ENCODE measurements around the gene NEK11. TPM values are rescaled to one million over a fixed set of nuclear protein-coding genes. Genes with fewer than 3 reads are reported as not detected.

Gene NEK11
- total RNA-seq, 1 donor = 10.4 TPM

GRCh38 chr3:131381445-131382291 lies 355.0 kb downstream of the NEK11 start, which contains the start of gene NUDT16:
TSS of gene NUDT16 (plus strand) at chr3:131381774. CDS start at chr3:131381805, 31 bp downstream.
- DNase-seq (ENCODE audit: low read depth) = peak; percentile 99
- H3K4me3 ChIP-seq (ENCODE audit: low read depth, low read length) = peak within 1 kb of the TSS; percentile 94
- TF ChIP-seq, protein P1, sequence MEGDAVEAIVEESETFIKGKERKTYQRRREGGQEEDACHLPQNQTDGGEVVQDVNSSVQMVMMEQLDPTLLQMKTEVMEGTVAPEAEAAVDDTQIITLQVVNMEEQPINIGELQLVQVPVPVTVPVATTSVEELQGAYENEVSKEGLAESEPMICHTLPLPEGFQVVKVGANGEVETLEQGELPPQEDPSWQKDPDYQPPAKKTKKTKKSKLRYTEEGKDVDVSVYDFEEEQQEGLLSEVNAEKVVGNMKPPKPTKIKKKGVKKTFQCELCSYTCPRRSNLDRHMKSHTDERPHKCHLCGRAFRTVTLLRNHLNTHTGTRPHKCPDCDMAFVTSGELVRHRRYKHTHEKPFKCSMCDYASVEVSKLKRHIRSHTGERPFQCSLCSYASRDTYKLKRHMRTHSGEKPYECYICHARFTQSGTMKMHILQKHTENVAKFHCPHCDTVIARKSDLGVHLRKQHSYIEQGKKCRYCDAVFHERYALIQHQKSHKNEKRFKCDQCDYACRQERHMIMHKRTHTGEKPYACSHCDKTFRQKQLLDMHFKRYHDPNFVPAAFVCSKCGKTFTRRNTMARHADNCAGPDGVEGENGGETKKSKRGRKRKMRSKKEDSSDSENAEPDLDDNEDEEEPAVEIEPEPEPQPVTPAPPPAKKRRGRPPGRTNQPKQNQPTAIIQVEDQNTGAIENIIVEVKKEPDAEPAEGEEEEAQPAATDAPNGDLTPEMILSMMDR (IDR thresholded peaks at IDR 0.05; ENCODE audit: insufficient read depth, low read depth, low read length) = peak; percentile 6

GRCh38 chr3:131386429-131387165 lies 359.9 kb downstream of the NEK11 start:
- no peak overlapping the region for H3K4me3 ChIP-seq (ENCODE audit: low read depth, low read length)
- DNase-seq (ENCODE audit: low read depth) = peak; percentile 30
- TF ChIP-seq, protein P1 (IDR thresholded peaks at IDR 0.05; ENCODE audit: insufficient read depth, low read depth, low read length) = no peak

DNA sequence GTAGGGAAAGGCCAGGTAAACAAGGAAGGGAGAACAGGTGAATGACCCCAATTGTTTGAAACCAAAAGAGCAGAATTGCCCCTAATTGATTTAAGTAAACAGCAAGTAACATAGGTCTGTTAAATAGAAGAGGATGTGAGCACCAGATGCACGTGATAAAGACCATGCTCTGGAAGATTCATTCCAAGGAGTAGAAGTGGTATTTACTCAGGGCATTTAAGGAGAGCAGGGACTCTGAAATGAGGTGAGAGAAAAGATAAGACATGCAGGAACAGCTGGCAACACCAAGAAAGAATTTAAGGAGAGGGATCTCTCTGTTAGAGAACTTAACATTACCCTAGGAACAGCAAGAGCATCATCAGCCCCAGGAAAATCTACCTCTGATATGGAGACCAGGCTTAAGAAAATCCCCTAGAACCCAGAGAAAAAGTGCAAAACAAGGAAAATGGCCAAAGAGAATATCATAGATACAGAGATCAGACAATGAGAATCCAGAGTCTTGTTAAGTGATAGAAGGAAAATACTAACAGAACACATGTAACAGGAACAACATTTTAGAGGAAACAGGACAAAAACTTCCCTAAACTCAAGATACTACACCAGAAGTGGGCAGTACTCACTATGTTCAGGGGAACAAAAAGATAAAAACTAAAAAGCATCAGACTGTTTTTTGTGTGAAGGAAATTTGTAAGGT lies 361.3 kb downstream of the NEK11 start:
- DNase-seq (ENCODE audit: low read depth) = no peak
- TF ChIP-seq, protein P1 (IDR thresholded peaks at IDR 0.05; ENCODE audit: insufficient read depth, low read depth, low read length) = no peak
- no peak overlapping the region for H3K4me3 ChIP-seq (ENCODE audit: low read depth, low read length)

DNA sequence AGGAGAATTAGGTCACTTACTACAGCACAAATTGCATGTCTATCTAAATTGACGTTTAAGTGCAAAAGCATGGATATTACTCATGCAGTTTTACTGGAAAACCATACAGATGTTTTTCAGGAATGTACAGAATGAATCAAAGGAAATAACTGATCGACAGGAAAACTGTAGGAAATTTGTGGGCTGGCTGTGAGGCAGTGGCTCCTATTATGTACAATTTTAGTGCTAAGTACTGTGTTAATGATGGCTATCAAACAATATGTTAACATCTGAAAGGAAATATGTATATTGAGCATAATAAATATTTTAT lies 361.8 kb downstream of the NEK11 start:
- DNase-seq (ENCODE audit: low read depth) = no peak
- TF ChIP-seq, protein P1 (IDR thresholded peaks at IDR 0.05; ENCODE audit: insufficient read depth, low read depth, low read length) = no peak

DNA sequence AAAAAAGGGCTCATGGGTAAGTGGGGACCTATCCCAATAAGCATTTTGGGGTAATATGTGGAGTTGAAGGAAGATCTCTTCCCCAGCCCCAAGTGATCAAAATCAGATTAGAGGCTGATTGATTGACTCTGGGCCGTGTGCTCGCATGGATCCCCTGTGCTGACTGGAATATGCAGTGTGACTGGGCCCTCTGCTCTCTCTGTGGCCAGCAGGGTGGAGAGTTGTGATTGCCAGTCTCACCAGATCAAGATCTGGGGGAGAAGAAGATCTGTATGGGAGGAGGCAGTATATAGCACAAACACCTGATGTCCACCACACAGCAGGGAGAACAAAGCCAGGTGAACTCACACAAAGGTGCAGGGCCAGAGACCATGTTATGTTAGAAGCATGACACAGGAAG lies 363.7 kb downstream of the NEK11 start:
- no peak for DNase-seq (ENCODE audit: low read depth)
- TF ChIP-seq, protein P1 (IDR thresholded peaks at IDR 0.05; ENCODE audit: insufficient read depth, low read depth, low read length) = no peak
- H3K4me3 ChIP-seq (ENCODE audit: low read depth, low read length) = no peak overlapping the region

More for the DNA sequence above, 361.8 kb downstream of the NEK11 start:
- no peak overlapping the region for H3K4me3 ChIP-seq (ENCODE audit: low read depth, low read length)

DNA sequence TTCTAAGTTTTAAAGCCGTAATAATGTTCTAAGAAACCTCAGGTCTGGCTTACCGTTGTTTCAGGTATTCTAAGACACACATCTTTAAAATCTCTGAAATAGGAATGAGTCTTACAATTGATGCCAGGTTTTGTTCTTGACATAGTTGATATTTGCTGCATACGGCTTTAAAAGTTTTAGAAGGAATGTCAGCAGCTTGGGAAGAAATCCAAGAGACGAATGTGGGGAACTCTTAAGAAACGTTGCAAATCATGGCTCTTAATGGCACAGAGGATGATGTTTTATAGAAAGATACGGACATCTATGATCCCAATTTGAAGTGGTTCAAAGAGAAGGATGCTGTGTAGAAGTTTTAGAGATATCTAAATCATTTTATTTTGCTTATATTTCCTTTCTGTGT lies 366.4 kb downstream of the NEK11 start:
- no peak overlapping the region for H3K4me3 ChIP-seq (ENCODE audit: low read depth, low read length)
- peak; percentile 14 for DNase-seq (ENCODE audit: low read depth)
- TF ChIP-seq, protein P1 (IDR thresholded peaks at IDR 0.05; ENCODE audit: insufficient read depth, low read depth, low read length) = no peak
